Keratinocyte (primary cell): ENCODE results near the gene SMURF1. TPM values are rescaled to one million over a fixed set of nuclear protein-coding genes. Genes with fewer than 3 reads are reported as not detected.
A peak's percentile ranks its signal among the peaks of the same experiment; 100 is the strongest.

Experiments
- DNase-seq: peaks from one replicate; pipeline ENCODE4 v3.0.0-alpha.2; 2011; ENCODE audit warnings: low read depth, missing footprints, low spot score
- FAIRE-seq: peaks from 2 replicates; lab custom pipeline; 2011; peaks lifted over from hg19 to GRCh38; lab: Jason Lieb, UNC
- H2AFZ ChIP-seq: 2 replicates; pipeline ENCODE4 v1.6.0; 2012; ENCODE audit warnings: low read length, control low read depth, inconsistent platforms; ENCODE audit not compliant: control insufficient read depth
- H3K27ac ChIP-seq: 2 replicates; pipeline ENCODE4 v1.5.1; 2011; ENCODE audit warnings: low read length; ENCODE audit not compliant: control insufficient read depth, insufficient read depth
- H3K27me3 ChIP-seq: 3 replicates; pipeline ENCODE4 v1.6.0; 2011; ENCODE audit warnings: low read length; ENCODE audit not compliant: control insufficient read depth, insufficient read depth; ENCODE audit errors: extremely low read depth
- H3K36me3 ChIP-seq, 2 experiments: 2 replicates in 1 of 2; 3 replicates in 1 of 2; pipeline ENCODE4 v1.5.1; 2011; ENCODE audit warnings: low read length in 2 of 2, mild to moderate bottlenecking in 1 of 2; ENCODE audit not compliant: control insufficient read depth in 2 of 2, insufficient read depth in 2 of 2; ENCODE audit errors: extremely low read depth in 1 of 2
- H3K4me1 ChIP-seq: 3 replicates; pipeline ENCODE4 v1.5.1; 2011; ENCODE audit warnings: low read length; ENCODE audit not compliant: control insufficient read depth, insufficient read depth; ENCODE audit errors: extremely low read depth
- H3K4me2 ChIP-seq: 3 replicates; pipeline ENCODE4 v1.6.0; 2011; ENCODE audit warnings: low read depth, low read length; ENCODE audit not compliant: control insufficient read depth, insufficient read depth; ENCODE audit errors: extremely low read depth
- H3K4me3 ChIP-seq, 3 experiments: fragments of 200-600 bp in 1 of 3; sonication (generic) in 1 of 3; 2 replicates in 2 of 3; 3 replicates in 1 of 3; pipeline ENCODE4 v1.5.1; 2011 to 2016; ENCODE audit warnings: low read length in 3 of 3, mild to moderate bottlenecking in 3 of 3, control low read depth in 2 of 3, inconsistent platforms in 1 of 3, low read depth in 1 of 3, mixed read lengths in 1 of 3, mixed run types in 1 of 3, moderate library complexity in 1 of 3; ENCODE audit not compliant: control insufficient read depth in 2 of 3, insufficient read depth in 2 of 3; ENCODE audit errors: extremely low read depth in 1 of 3
- H3K79me2 ChIP-seq: 2 replicates; pipeline ENCODE4 v1.6.0; 2012; ENCODE audit warnings: low read length; ENCODE audit not compliant: control insufficient read depth, insufficient read depth
- H3K9ac ChIP-seq: 3 replicates; pipeline ENCODE4 v1.6.0; 2011; ENCODE audit warnings: low read length; ENCODE audit not compliant: control insufficient read depth, insufficient read depth; ENCODE audit errors: extremely low read depth
- H3K9me1 ChIP-seq: 3 replicates; pipeline ENCODE4 v1.6.0; 2011; ENCODE audit warnings: low read length; ENCODE audit not compliant: control insufficient read depth, insufficient read depth; ENCODE audit errors: extremely low read depth
- H3K9me3 ChIP-seq: 2 replicates; pipeline ENCODE4 v1.5.1; 2012; ENCODE audit warnings: low read depth, low read length; ENCODE audit not compliant: control insufficient read depth
- H4K20me1 ChIP-seq: 3 replicates; pipeline ENCODE4 v1.6.0; 2011; ENCODE audit warnings: low read length; ENCODE audit not compliant: control insufficient read depth, insufficient read depth; ENCODE audit errors: extremely low read depth
- EZH2 ChIP-seq: IDR thresholded peaks from one replicate; pipeline ENCODE4 v1.6.1; 2012; ENCODE audit warnings: inconsistent platforms, mild to moderate bottlenecking, low read length, moderate library complexity
- dilution Hi-C: fragments of 300-500 bp; cut with MboI; formaldehyde crosslinking; loops from one replicate; pipeline ENCODE4 v1.7.0; 2020; ENCODE audit warnings: low sequenced_read_pairs; ENCODE audit not compliant: extremely low pct_ligation_motif_present
- polyA plus RNA-seq, 5 experiments: library from polyadenylated mRNA; depleted of rRNA in 3 of 5; stranded (reverse) in 3 of 5; stranded (forward) in 1 of 5; unstranded in 1 of 5; fragments of >200 nt; gene quantifications; 1 replicate in 1 of 5; 2 replicates in 3 of 5; 3 replicates in 1 of 5; pipeline versions ENCODE4 v1.2.1 to v1.2.3, GENCODE V29; 2011 to 2012; ENCODE audit warnings: missing spikeins in 2 of 5, low read depth in 1 of 5, low replicate concordance in 1 of 5
- TF ChIP-seq, protein P1 (sequence below), 3 experiments: IDR thresholded peaks in 1 of 3; conservative IDR thresholded peaks in 1 of 3; optimal IDR thresholded peaks in 1 of 3; 2 replicates in 2 of 3; 3 replicates in 1 of 3; pipeline versions ENCODE3 to v1.5.1; 2011; ENCODE audit warnings: low read length in 3 of 3, mild to moderate bottlenecking in 3 of 3, moderate library complexity in 2 of 3, control low read depth in 1 of 3, inconsistent platforms in 1 of 3; ENCODE audit not compliant: insufficient read depth in 2 of 3; ENCODE audit errors: extremely low read depth in 1 of 3

The SMURF1 gene
- polyA plus RNA-seq, 1 donor (not counting 4 experiments of a cell fraction or from before 2014, with no cell fraction given), result 22.2 TPM

DNA sequence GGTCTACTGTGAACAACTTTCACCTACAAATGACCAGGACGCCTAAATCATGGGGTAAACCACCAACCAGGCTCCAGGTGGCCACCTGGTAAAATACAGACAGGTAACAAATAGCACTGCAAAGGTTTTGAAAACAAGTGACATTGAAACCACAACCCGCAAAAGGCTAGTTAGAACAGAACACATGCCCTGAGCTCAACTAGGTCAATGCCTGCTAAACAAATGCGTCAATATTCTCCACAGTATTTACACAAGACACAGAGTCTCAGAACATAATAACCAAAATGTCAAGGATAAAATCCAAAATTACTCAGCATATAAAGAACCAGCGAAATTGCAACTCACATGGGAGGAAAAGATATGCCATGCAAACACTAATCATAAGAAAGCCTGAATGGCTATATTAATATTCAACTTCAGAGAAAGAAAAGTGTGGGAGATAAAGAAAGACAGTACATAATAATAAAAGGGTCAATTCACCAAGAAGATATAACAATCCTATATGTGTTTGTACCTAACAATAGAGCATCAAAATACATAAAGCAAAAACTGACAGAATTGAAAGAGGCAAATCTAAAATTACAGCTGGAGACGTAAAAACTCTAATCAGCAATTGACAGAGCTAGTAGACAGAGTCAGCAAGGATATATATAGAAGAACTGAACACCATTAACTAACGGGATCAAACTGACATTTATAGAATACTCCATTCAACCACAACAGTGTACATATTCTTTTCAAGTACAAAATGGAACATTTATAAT lies 47.6 kb downstream of the SMURF1 start:
- H3K4me1 ChIP-seq, result peaks cover 32% of the 10 kb centered on the region
- H3K36me3 ChIP-seq, result no peaks in the 10 kb centered on the region
- no peaks in the 10 kb centered on the region for H3K9me3 ChIP-seq
- peaks cover under 1% of the 10 kb centered on the region for H3K9me1 ChIP-seq
- H3K9ac ChIP-seq, result no peak overlapping the region
- no peak overlapping the region for H3K4me2 ChIP-seq
- DNase-seq, result no peak
- peak overlapping the region; percentile 4 for H3K27ac ChIP-seq
- TF ChIP-seq, protein P1, sequence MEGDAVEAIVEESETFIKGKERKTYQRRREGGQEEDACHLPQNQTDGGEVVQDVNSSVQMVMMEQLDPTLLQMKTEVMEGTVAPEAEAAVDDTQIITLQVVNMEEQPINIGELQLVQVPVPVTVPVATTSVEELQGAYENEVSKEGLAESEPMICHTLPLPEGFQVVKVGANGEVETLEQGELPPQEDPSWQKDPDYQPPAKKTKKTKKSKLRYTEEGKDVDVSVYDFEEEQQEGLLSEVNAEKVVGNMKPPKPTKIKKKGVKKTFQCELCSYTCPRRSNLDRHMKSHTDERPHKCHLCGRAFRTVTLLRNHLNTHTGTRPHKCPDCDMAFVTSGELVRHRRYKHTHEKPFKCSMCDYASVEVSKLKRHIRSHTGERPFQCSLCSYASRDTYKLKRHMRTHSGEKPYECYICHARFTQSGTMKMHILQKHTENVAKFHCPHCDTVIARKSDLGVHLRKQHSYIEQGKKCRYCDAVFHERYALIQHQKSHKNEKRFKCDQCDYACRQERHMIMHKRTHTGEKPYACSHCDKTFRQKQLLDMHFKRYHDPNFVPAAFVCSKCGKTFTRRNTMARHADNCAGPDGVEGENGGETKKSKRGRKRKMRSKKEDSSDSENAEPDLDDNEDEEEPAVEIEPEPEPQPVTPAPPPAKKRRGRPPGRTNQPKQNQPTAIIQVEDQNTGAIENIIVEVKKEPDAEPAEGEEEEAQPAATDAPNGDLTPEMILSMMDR (optimal IDR thresholded peaks at IDR 0.05 in 1 of 3, IDR thresholded peaks at IDR 0.05 in 1 of 3, conservative IDR thresholded peaks at IDR 0.05 in 1 of 3; ENCODE audit: extremely low read depth in 1 of 3, insufficient read depth in 2 of 3, low read length in 3 of 3), result no peak
- TF ChIP-seq EZH2, result no peak
- H3K27me3 ChIP-seq, result no peaks in the 10 kb centered on the region
- FAIRE-seq, result peak; percentile 13
- H4K20me1 ChIP-seq, result peaks cover 9% of the 10 kb centered on the region
- H2AFZ ChIP-seq, result no peak overlapping the region
- H3K79me2 ChIP-seq, result peaks cover 90% of the 10 kb centered on the region
- no peak overlapping the region for H3K4me3 ChIP-seq
- dilution Hi-C loops, result no loop called here

DNA sequence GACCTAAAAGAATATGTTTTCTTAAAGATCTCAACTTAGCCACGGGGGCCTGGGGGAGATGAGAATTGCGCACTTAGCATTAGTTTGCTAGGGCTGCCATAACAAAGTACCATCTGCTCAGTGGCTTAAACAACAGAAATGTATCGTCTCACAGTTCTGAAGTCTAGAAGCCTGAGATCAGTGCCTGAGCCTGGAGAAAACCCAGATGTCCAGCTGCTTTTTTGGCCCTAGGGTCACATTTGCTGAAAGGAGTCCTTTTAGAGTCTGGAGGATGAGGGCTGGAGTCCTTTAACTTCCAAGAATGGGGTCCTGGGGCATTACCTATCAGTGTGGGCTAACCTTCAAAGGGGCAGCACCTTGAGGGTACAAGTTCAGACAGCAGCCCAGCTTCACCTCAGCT lies 48.2 kb downstream of the SMURF1 start:
- Histone ChIP-seq H3K9ac (no peak overlapping the region), H3K36me3 (no peaks in the 10 kb centered on the region), H3K4me2 (no peak overlapping the region), H3K9me3 (no peaks in the 10 kb centered on the region), H4K20me1 (peaks cover 11% of the 10 kb centered on the region), H2AFZ (no peak overlapping the region), H3K9me1 (peaks cover 3% of the 10 kb centered on the region), H3K4me1 (peaks cover 37% of the 10 kb centered on the region), H3K4me3 (no peak overlapping the region), H3K27me3 (no peaks in the 10 kb centered on the region), H3K79me2 (peaks cover 90% of the 10 kb centered on the region), H3K27ac (peak overlapping the region; percentile 4)
- no peak for DNase-seq
- no peak for FAIRE-seq
- no peak for TF ChIP-seq EZH2
- TF ChIP-seq, protein P1 (optimal IDR thresholded peaks at IDR 0.05 in 1 of 3, IDR thresholded peaks at IDR 0.05 in 1 of 3, conservative IDR thresholded peaks at IDR 0.05 in 1 of 3; ENCODE audit: extremely low read depth in 1 of 3, insufficient read depth in 2 of 3, low read length in 3 of 3), result no peak
- dilution Hi-C loops, result no loop called here
